Fibroblast of lung (primary cell): ENCODE data around the gene TAF3. TPM values are rescaled to one million over a fixed set of nuclear protein-coding genes. Genes with fewer than 3 reads are reported as not detected.

ENCODE experiments used
- DNase-seq, 2 donors: peaks; one replicate each; pipeline versions ENCODE4 v3.0.0 to v3.0.0-alpha.2; 2010; ENCODE audit warnings: low read depth in 2 of 2
- H2AFZ ChIP-seq: 2 replicates; pipeline ENCODE4 v1.5.1; 2012; ENCODE audit warnings: low read length, control low read depth, inconsistent platforms
- H3K27ac ChIP-seq: 2 replicates; pipeline ENCODE4 v1.5.1; 2011; ENCODE audit warnings: low read length, control low read depth; ENCODE audit not compliant: insufficient read depth
- H3K27me3 ChIP-seq: 2 replicates; pipeline ENCODE4 v1.5.1; 2011; ENCODE audit warnings: mild to moderate bottlenecking, low read length; ENCODE audit not compliant: control insufficient read depth, insufficient read depth
- H3K36me3 ChIP-seq: 2 replicates; pipeline ENCODE4 v1.5.1; 2011; ENCODE audit warnings: low read length; ENCODE audit not compliant: control insufficient read depth, insufficient read depth
- H3K4me1 ChIP-seq: 2 replicates; pipeline ENCODE4 v1.5.1; 2011; ENCODE audit warnings: low read length; ENCODE audit not compliant: control insufficient read depth, insufficient read depth; ENCODE audit errors: extremely low read depth
- H3K4me2 ChIP-seq: 2 replicates; pipeline ENCODE4 v1.5.1; 2011; ENCODE audit warnings: low read length, control low read depth; ENCODE audit not compliant: insufficient read depth; ENCODE audit errors: extremely low read depth
- H3K4me3 ChIP-seq, 4 experiments: fragments of 200-600 bp in 1 of 4; sonication (generic) in 1 of 4; replicated peaks in 1 of 4; 2 replicates each; pipeline ENCODE4 v1.5.1; 2011 to 2016; ENCODE audit warnings: low read length in 4 of 4, low read depth in 3 of 4, mild to moderate bottlenecking in 3 of 4, control low read depth in 2 of 4, inconsistent platforms in 1 of 4, mixed read lengths in 1 of 4; ENCODE audit not compliant: insufficient read depth in 1 of 4; ENCODE audit errors: control extremely low read depth in 1 of 4
- H3K79me2 ChIP-seq: 2 replicates; pipeline ENCODE4 v1.5.1; 2012; ENCODE audit warnings: mild to moderate bottlenecking, low read length, inconsistent platforms; ENCODE audit not compliant: control insufficient read depth, insufficient read depth
- H3K9ac ChIP-seq: 2 replicates; pipeline ENCODE4 v1.5.1; 2011; ENCODE audit warnings: mild to moderate bottlenecking, low read length, control low read depth; ENCODE audit not compliant: insufficient read depth
- H3K9me3 ChIP-seq: 2 replicates; pipeline ENCODE4 v1.5.1; 2012; ENCODE audit warnings: low read depth, low read length; ENCODE audit not compliant: control insufficient read depth, insufficient read depth
- H4K20me1 ChIP-seq: 2 replicates; pipeline ENCODE4 v1.5.1; 2011; ENCODE audit warnings: low read length; ENCODE audit not compliant: control insufficient read depth, insufficient read depth; ENCODE audit errors: extremely low read depth
- EZH2 ChIP-seq: IDR thresholded peaks from 2 replicates; pipeline ENCODE4 v1.5.1; 2012; ENCODE audit warnings: low read length, control low read depth, mild to moderate bottlenecking; ENCODE audit errors: missing control alignments
- polyA plus RNA-seq, 2 donors: library from polyadenylated mRNA; depleted of rRNA in 1 of 2; stranded (reverse) in 1 of 2; unstranded in 1 of 2; fragments of >200 nt; gene quantifications; 2 replicates each; pipeline ENCODE4 v1.2.1, GENCODE V29; 2011 to 2012; ENCODE audit warnings: missing spikeins in 1 of 2
- total RNA-seq: library from RNA; depleted of rRNA; stranded (reverse); fragments of >200 nt; gene quantifications from 2 replicates; pipeline ENCODE4 v1.2.1, GENCODE V29; 2014
- TF ChIP-seq, protein P1 (sequence below), 2 donors: IDR thresholded peaks in 1 of 2; conservative IDR thresholded peaks in 1 of 2; 1 replicate in 1 of 2; 2 replicates in 1 of 2; pipeline ENCODE4 v1.5.1; 2011 to 2012; ENCODE audit warnings: low read length in 2 of 2, control low read depth in 1 of 2, inconsistent platforms in 1 of 2, low read depth in 1 of 2, mild to moderate bottlenecking in 1 of 2

TAF3 gene
- total and polyA plus RNA-seq, 2 donors (not counting 1 experiment from before 2014, with no cell fraction given), result 2.1 to 4.0 TPM

DNA sequence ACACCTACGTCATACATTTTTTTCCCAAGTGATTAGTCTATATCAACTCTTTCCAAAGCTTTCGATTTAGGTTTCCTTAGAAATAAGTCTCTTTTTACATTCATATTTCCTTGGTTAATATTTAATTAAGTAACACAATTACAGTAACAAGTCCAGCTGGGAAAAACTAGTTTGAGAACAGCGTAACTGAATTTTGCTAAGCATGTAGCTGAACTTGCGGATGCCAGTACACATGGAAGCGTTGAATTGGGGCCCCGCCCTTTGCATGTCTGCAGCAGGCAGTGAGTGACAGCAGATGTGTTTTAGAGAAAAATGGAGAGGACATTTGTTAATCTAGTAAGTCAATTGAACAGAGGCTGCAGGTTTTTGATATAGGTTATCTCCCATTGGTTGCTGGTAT lies 72.5 kb downstream of the TAF3 start:
- no peak for DNase-seq
- H4K20me1 ChIP-seq, result no peaks in the 10 kb centered on the region

DNA sequence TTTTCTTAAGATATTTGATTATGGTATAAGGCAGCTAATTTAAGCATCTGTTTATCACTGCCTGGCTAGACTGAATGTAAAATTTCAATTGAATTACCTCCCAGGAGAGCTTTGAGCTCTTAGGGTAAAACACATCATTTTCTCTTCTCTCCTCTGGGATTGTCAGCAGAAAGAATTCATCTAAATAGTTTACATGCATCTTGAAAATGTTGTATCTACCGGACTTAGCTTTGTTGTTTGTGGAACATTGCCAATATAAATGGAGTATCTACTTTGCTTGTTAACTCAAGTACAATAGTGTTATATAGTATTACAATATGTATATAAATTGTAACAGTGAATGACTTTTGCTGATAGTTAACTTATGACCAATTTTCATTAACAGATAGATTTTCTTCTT lies 73.3 kb downstream of the TAF3 start:
- DNase-seq, result peak; percentile 14 to 32
- no peak overlapping the region for H3K4me2 ChIP-seq
- H3K27ac ChIP-seq, result no peak overlapping the region

More for the DNA sequence above, 72.5 kb downstream of the TAF3 start:
- Histone ChIP-seq H2AFZ (no peak overlapping the region), H3K27me3 (no peaks in the 10 kb centered on the region), H3K27ac (no peak overlapping the region), H3K4me1 (peaks cover 2% of the 10 kb centered on the region), H3K4me3 (no peak overlapping the region), H3K9me3 (no peaks in the 10 kb centered on the region), H3K9ac (no peak overlapping the region), H3K36me3 (no peaks in the 10 kb centered on the region), H3K4me2 (no peak overlapping the region), H3K79me2 (no peaks in the 10 kb centered on the region)
- TF ChIP-seq, protein P1, sequence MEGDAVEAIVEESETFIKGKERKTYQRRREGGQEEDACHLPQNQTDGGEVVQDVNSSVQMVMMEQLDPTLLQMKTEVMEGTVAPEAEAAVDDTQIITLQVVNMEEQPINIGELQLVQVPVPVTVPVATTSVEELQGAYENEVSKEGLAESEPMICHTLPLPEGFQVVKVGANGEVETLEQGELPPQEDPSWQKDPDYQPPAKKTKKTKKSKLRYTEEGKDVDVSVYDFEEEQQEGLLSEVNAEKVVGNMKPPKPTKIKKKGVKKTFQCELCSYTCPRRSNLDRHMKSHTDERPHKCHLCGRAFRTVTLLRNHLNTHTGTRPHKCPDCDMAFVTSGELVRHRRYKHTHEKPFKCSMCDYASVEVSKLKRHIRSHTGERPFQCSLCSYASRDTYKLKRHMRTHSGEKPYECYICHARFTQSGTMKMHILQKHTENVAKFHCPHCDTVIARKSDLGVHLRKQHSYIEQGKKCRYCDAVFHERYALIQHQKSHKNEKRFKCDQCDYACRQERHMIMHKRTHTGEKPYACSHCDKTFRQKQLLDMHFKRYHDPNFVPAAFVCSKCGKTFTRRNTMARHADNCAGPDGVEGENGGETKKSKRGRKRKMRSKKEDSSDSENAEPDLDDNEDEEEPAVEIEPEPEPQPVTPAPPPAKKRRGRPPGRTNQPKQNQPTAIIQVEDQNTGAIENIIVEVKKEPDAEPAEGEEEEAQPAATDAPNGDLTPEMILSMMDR (conservative IDR thresholded peaks at IDR 0.05 in 1 of 2, IDR thresholded peaks at IDR 0.05 in 1 of 2; ENCODE audit: low read depth in 1 of 2, low read length in 2 of 2), result no peak
- TF ChIP-seq EZH2, result no peak

DNA sequence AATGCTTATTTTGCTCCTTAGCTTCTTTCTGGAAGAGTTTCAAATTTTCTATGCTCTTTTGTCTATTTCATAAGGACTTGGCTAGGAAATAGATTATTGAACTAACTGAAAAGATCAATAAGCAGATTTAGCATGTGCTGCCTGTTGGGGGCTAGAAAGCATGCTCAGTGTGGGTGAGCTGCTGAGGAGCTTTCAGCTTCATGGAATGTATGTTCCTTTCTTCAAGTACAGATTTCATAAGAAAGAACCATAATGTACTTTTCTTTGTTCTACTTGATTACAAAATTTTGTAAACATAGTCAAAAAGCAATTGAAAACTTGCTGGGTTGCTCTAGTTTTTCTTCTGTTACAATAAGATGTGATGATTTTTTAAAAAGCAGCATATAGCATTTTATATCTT lies 73.8 kb downstream of the TAF3 start:
- peaks cover 2% of the 10 kb centered on the region for H3K4me1 ChIP-seq

More for the DNA sequence above, 73.3 kb downstream of the TAF3 start:
- Histone ChIP-seq H2AFZ (no peak overlapping the region), H4K20me1 (no peaks in the 10 kb centered on the region), H3K36me3 (no peaks in the 10 kb centered on the region), H3K27me3 (no peaks in the 10 kb centered on the region), H3K9ac (no peak overlapping the region), H3K4me3 (no peak overlapping the region), H3K4me1 (peaks cover 2% of the 10 kb centered on the region), H3K9me3 (no peaks in the 10 kb centered on the region), H3K79me2 (no peaks in the 10 kb centered on the region)
- TF ChIP-seq, protein P1 (conservative IDR thresholded peaks at IDR 0.05 in 1 of 2, IDR thresholded peaks at IDR 0.05 in 1 of 2; ENCODE audit: low read depth in 1 of 2, low read length in 2 of 2), result no peak
- TF ChIP-seq EZH2, result no peak

More for the DNA sequence above, 73.8 kb downstream of the TAF3 start:
- Histone ChIP-seq H3K36me3 (no peaks in the 10 kb centered on the region), H3K9ac (no peak overlapping the region), H3K27me3 (no peaks in the 10 kb centered on the region), H3K9me3 (no peaks in the 10 kb centered on the region), H4K20me1 (no peaks in the 10 kb centered on the region), H3K27ac (no peak overlapping the region), H2AFZ (no peak overlapping the region), H3K79me2 (no peaks in the 10 kb centered on the region), H3K4me3 (no peak overlapping the region), H3K4me2 (no peak overlapping the region)
- TF ChIP-seq EZH2, result no peak
- TF ChIP-seq, protein P1 (conservative IDR thresholded peaks at IDR 0.05 in 1 of 2, IDR thresholded peaks at IDR 0.05 in 1 of 2; ENCODE audit: low read depth in 1 of 2, low read length in 2 of 2), result no peak
- peak in 1 of 2 donors; percentile 15 for DNase-seq
